Glutamatergic neuron (in vitro differentiated cells): ENCODE data around the gene TMEM240. TPM values are rescaled to one million over a fixed set of nuclear protein-coding genes. Genes with fewer than 3 reads are reported as not detected.
"Not testable (repeated sequence)": the region's sequence is repeated elsewhere in the genome, so short reads cannot be mapped to it uniquely, and the experiment has no call there.

Source experiments
- DNase-seq: peaks from one replicate; pipeline ENCODE4 v3.0.0; 2022
- H3K27ac Mint-ChIP-seq: one replicate; pipeline ENCODE4 v1.8.0; 2020; ENCODE audit warnings: mild to moderate bottlenecking, mixed read lengths, inconsistent platforms; ENCODE audit not compliant: unreplicated experiment
- H3K27me3 Mint-ChIP-seq: one replicate; pipeline ENCODE4 v1.8.0; 2020; ENCODE audit warnings: mild to moderate bottlenecking, moderate library complexity, mixed read lengths, inconsistent platforms; ENCODE audit not compliant: unreplicated experiment
- H3K36me3 Mint-ChIP-seq: one replicate; pipeline ENCODE4 v1.8.0; 2020; ENCODE audit warnings: mild to moderate bottlenecking, mixed read lengths, inconsistent platforms; ENCODE audit not compliant: unreplicated experiment
- H3K4me1 Mint-ChIP-seq: one replicate; pipeline ENCODE4 v1.8.0; 2020; ENCODE audit warnings: mild to moderate bottlenecking, low read depth, mixed read lengths, inconsistent platforms; ENCODE audit not compliant: unreplicated experiment
- H3K4me3 Mint-ChIP-seq: one replicate; pipeline ENCODE4 v1.8.0; 2020; ENCODE audit warnings: mild to moderate bottlenecking, mixed read lengths, inconsistent platforms; ENCODE audit not compliant: unreplicated experiment
- H3K9me3 Mint-ChIP-seq: one replicate; pipeline ENCODE4 v1.8.0; 2020; ENCODE audit warnings: mild to moderate bottlenecking, moderate library complexity, mixed read lengths, inconsistent platforms; ENCODE audit not compliant: unreplicated experiment
- CTCF ChIP-seq: fragments of 200-600 bp; sonication (generic); IDR thresholded peaks from one replicate; pipeline ENCODE4 v1.5.0; 2021; ENCODE audit not compliant: partially characterized antibody, unreplicated experiment
- total RNA-seq: library from RNA; stranded (reverse); fragmentation: NEBNext Ultra II Directional; extraction: Animal tissue kit (Norgen Biotek cat#: 25700); gene quantifications from one replicate; pipeline ENCODE4 v1.2.1, GENCODE V29; 2021; ENCODE audit not compliant: unreplicated experiment

Gene TMEM240
- total RNA-seq, 1 donor from 2014 or later, result 24.4 TPM

- Mint-ChIP-seq H3K27ac (peak overlapping the region; percentile 98), H3K36me3 (peaks cover 11% of the 10 kb centered on the region), H3K4me1 (peaks cover 49% of the 10 kb centered on the region), H3K4me3 (peak overlapping the region; percentile 81), H3K27me3 (peaks cover 11% of the 10 kb centered on the region), H3K9me3 (peaks cover 22% of the 10 kb centered on the region)
- no peak for TF ChIP-seq CTCF
- peak; percentile 85 for DNase-seq
These were observed 22.3 kb upstream of the TMEM240 start for GRCh38 chr1:1562556-1563195.

- no peak for DNase-seq
- peaks cover 11% of the 10 kb centered on the region for H3K27me3 Mint-ChIP-seq
- H3K4me3 Mint-ChIP-seq, result peak overlapping the region; percentile 81
- peaks cover 22% of the 10 kb centered on the region for H3K9me3 Mint-ChIP-seq
- TF ChIP-seq CTCF, result no peak
- peaks cover 44% of the 10 kb centered on the region for H3K4me1 Mint-ChIP-seq
- H3K27ac Mint-ChIP-seq, result peak overlapping the region; percentile 98
- peaks cover 11% of the 10 kb centered on the region for H3K36me3 Mint-ChIP-seq
These were observed 21.5 kb upstream of the TMEM240 start for GRCh38 chr1:1561801-1562470.

GRCh38 chr1:1560178-1560577, 19.8 kb upstream of the TMEM240 start:
- H3K4me1 Mint-ChIP-seq, result peaks cover 43% of the 10 kb centered on the region
- peaks cover 11% of the 10 kb centered on the region for H3K36me3 Mint-ChIP-seq
- H3K4me3 Mint-ChIP-seq, result peak overlapping the region; percentile 42
- peaks cover 22% of the 10 kb centered on the region for H3K9me3 Mint-ChIP-seq
- no peak for DNase-seq
- H3K27ac Mint-ChIP-seq, result no peak overlapping the region
- TF ChIP-seq CTCF, result no peak
- peaks cover 11% of the 10 kb centered on the region for H3K27me3 Mint-ChIP-seq

GRCh38 chr1:1559066-1559465, 18.6 kb upstream of the TMEM240 start:
- peaks cover 39% of the 10 kb centered on the region for H3K4me1 Mint-ChIP-seq
- no peak overlapping the region for H3K27ac Mint-ChIP-seq
- H3K27me3 Mint-ChIP-seq, result peaks cover 5% of the 10 kb centered on the region
- H3K9me3 Mint-ChIP-seq, result peaks cover 15% of the 10 kb centered on the region
- peaks cover 5% of the 10 kb centered on the region for H3K36me3 Mint-ChIP-seq
- no peak for TF ChIP-seq CTCF
- H3K4me3 Mint-ChIP-seq, result no peak overlapping the region
- DNase-seq, result no peak

GRCh38 chr1:1558591-1558990, 18.2 kb upstream of the TMEM240 start:
- TF ChIP-seq CTCF, result no peak
- Mint-ChIP-seq H3K27me3 (peaks cover 7% of the 10 kb centered on the region), H3K4me3 (no peak overlapping the region), H3K27ac (no peak overlapping the region), H3K36me3 (peaks cover 1% of the 10 kb centered on the region), H3K9me3 (peaks cover 11% of the 10 kb centered on the region), H3K4me1 (peaks cover 34% of the 10 kb centered on the region)
- DNase-seq, result no peak

GRCh38 chr1:1557688-1558087, 17.3 kb upstream of the TMEM240 start:
- not testable (repeated sequence) for DNase-seq, H3K36me3 Mint-ChIP-seq, H3K9me3 Mint-ChIP-seq, H3K27me3 Mint-ChIP-seq, H3K4me3 Mint-ChIP-seq, H3K27ac Mint-ChIP-seq
- H3K4me1 Mint-ChIP-seq, result peaks cover 28% of the 10 kb centered on the region

GRCh38 chr1:1556961-1557360, 16.5 kb upstream of the TMEM240 start:
- H3K9me3 Mint-ChIP-seq, H3K36me3 Mint-ChIP-seq, H3K4me3 Mint-ChIP-seq, H3K27me3 Mint-ChIP-seq, H3K27ac Mint-ChIP-seq, DNase-seq: not testable (repeated sequence)
- H3K4me1 Mint-ChIP-seq, result peaks cover 27% of the 10 kb centered on the region
